MCF 10A (cell line): ENCODE measurements around the gene MRPL4. TPM values are rescaled to one million over a fixed set of nuclear protein-coding genes. Genes with fewer than 3 reads are reported as not detected.
"Not testable (repeated sequence)": the region's sequence is repeated elsewhere in the genome, so short reads cannot be mapped to it uniquely, and the experiment has no call there.

Experiments
- BruUV-seq: library from RNA; stranded (reverse); fragments of 400-500 nt; replicated peaks from 2 replicates; lab custom pipeline; 2021; lab: Mats Ljungman, UMichigan
- CTCF ChIA-PET: fragments of 300-600 bp; sonication (Branson Sonifier 250); formaldehyde crosslinking; extraction: SDS; loops from one replicate; lab custom pipeline; 2021; ENCODE audit warnings: antibody characterized with exemption, inconsistent platforms; lab: Yijun Ruan, JAX
- POLR2A ChIA-PET: fragments of 300-600, 350-650 bp; sonication (Branson Sonifier 250); formaldehyde crosslinking; extraction: SDS; loops from one replicate; lab custom pipeline; 2020; ENCODE audit warnings: antibody characterized with exemption, inconsistent platforms; lab: Yijun Ruan, JAX
- DNase-seq: peaks from one replicate; pipeline ENCODE4 v3.0.0-alpha.2; 2018; ENCODE audit not compliant: unreplicated experiment
- H3K27ac Mint-ChIP-seq: one replicate; pipeline ENCODE4 v1.8.0; 2022; ENCODE audit warnings: mild to moderate bottlenecking, low read depth, mixed read lengths; ENCODE audit not compliant: unreplicated experiment
- H3K27me3 Mint-ChIP-seq: one replicate; pipeline ENCODE4 v1.8.0; 2022; ENCODE audit warnings: mixed read lengths; ENCODE audit not compliant: insufficient read depth, unreplicated experiment
- H3K36me3 Mint-ChIP-seq: one replicate; pipeline ENCODE4 v1.8.0; 2022; ENCODE audit warnings: mild to moderate bottlenecking, moderate library complexity, mixed read lengths; ENCODE audit not compliant: insufficient read depth, unreplicated experiment
- H3K4me1 Mint-ChIP-seq: one replicate; pipeline ENCODE4 v1.8.0; 2022; ENCODE audit warnings: mixed read lengths; ENCODE audit not compliant: insufficient read depth, unreplicated experiment
- H3K4me3 Mint-ChIP-seq: one replicate; pipeline ENCODE4 v1.8.0; 2022; ENCODE audit warnings: mild to moderate bottlenecking, moderate library complexity, mixed read lengths; ENCODE audit not compliant: unreplicated experiment
- H3K9me3 Mint-ChIP-seq: one replicate; pipeline ENCODE4 v1.8.0; 2022; ENCODE audit warnings: mixed read lengths; ENCODE audit not compliant: unreplicated experiment
- CTCF ChIP-seq: fragments of 200-600 bp; IDR thresholded peaks from one replicate; pipeline ENCODE4 v1.8.0; 2022; ENCODE audit warnings: antibody characterized with exemption, mild to moderate bottlenecking; ENCODE audit not compliant: unreplicated experiment
- intact Hi-C: fragments of 100-400 bp; cut with micrococcal nuclease; formaldehyde crosslinking; loops from 2 replicates; pipeline ENCODE4 v1.14.1; 2022
- total RNA-seq: library from RNA; stranded (reverse); gene quantifications from 2 replicates; pipeline ENCODE4 v1.2.3, GENCODE V29; 2022

The MRPL4 gene
- total RNA-seq, 1 experiment from 2014 or later: 120 TPM

- ChIA-PET POLR2A (no interaction called here), CTCF (interaction anchor here (0.9 to 1.8 kb wide), 3 partner anchors 114 to 197 kb away, joined by 3 to 9 read pairs (median 4); no protein-coding TSS in a partner anchor)
- H3K27ac Mint-ChIP-seq: no peak overlapping the region
- no peaks in the 10 kb centered on the region for H3K4me1 Mint-ChIP-seq
- no peak for TF ChIP-seq CTCF
- peaks cover 25% of the 10 kb centered on the region for H3K36me3 Mint-ChIP-seq
- DNase-seq: no peak
- BruUV-seq: no TSS peak
- H3K27me3 Mint-ChIP-seq: no peaks in the 10 kb centered on the region
- no peaks in the 10 kb centered on the region for H3K9me3 Mint-ChIP-seq
- intact Hi-C loops: no loop called here
- no peak overlapping the region for H3K4me3 Mint-ChIP-seq
These were observed 22.6 kb downstream of the MRPL4 start for GRCh38 chr19:10274589-10274988.

GRCh38 chr19:10277795-10278589 lies 26.0 kb downstream of the MRPL4 start:
- Mint-ChIP-seq H3K27ac (no peak overlapping the region), H3K27me3 (no peaks in the 10 kb centered on the region), H3K36me3 (peaks cover 29% of the 10 kb centered on the region), H3K4me1 (peaks cover 5% of the 10 kb centered on the region), H3K4me3 (no peak overlapping the region), H3K9me3 (no peaks in the 10 kb centered on the region)
- TF ChIP-seq CTCF: no peak
- ChIA-PET CTCF (interaction anchor here (0.5 to 1.5 kb wide), 4 partner anchors 28 to 195 kb away, joined by 3 to 5 read pairs (median 4); no protein-coding TSS in a partner anchor), POLR2A (interaction anchor here (1.0 kb wide), 1 partner anchor 19 kb away, joined by 3 read pairs; no protein-coding TSS in a partner anchor)
- no peak for DNase-seq
- no TSS peak for BruUV-seq
- intact Hi-C loops: no loop called here

- Mint-ChIP-seq H3K27me3 (no peaks in the 10 kb centered on the region), H3K9me3 (no peaks in the 10 kb centered on the region), H3K4me1 (peaks cover 8% of the 10 kb centered on the region), H3K36me3 (peaks cover 29% of the 10 kb centered on the region), H3K4me3 (no peak overlapping the region), H3K27ac (no peak overlapping the region)
- TF ChIP-seq CTCF: no peak
- CTCF ChIA-PET: interaction anchor here (0.8 to 2.1 kb wide), 5 partner anchors 9 to 128 kb away, joined by 3 to 13 read pairs (median 4); partner anchors contain the start of gene ICAM1
- no peak for DNase-seq
- intact Hi-C loops: no loop called here
- BruUV-seq: no TSS peak
- POLR2A ChIA-PET: interaction anchor here (0.7 to 1.0 kb wide), 2 partner anchors 20 to 37 kb away, joined by 3 read pairs; no protein-coding TSS in a partner anchor
These were observed 26.9 kb downstream of the MRPL4 start for GRCh38 chr19:10278935-10279334.

GRCh38 chr19:10279737-10280442 lies 27.9 kb downstream of the MRPL4 start:
- Mint-ChIP-seq H3K4me3 (no peak overlapping the region), H3K36me3 (peaks cover 22% of the 10 kb centered on the region), H3K4me1 (peaks cover 8% of the 10 kb centered on the region), H3K9me3 (no peaks in the 10 kb centered on the region), H3K27ac (no peak overlapping the region), H3K27me3 (no peaks in the 10 kb centered on the region)
- ChIA-PET CTCF (interaction anchor here (0.6 to 2.1 kb wide), 7 partner anchors 9 to 344 kb away, joined by 3 to 13 read pairs (median 4); partner anchors contain the start of gene ICAM1), POLR2A (interaction anchor here (0.7 kb wide), 1 partner anchor 36 kb away, joined by 3 read pairs; no protein-coding TSS in a partner anchor)
- DNase-seq: no peak
- no peak for TF ChIP-seq CTCF
- no TSS peak for BruUV-seq
- intact Hi-C loops: no loop called here

- H3K36me3 Mint-ChIP-seq: peaks cover 18% of the 10 kb centered on the region
- CTCF ChIA-PET: interaction anchor here (0.5 to 0.6 kb wide), 2 partner anchors 53 to 122 kb away, joined by 3 read pairs; no protein-coding TSS in a partner anchor
These were observed 30.0 kb downstream of the MRPL4 start for GRCh38 chr19:10282043-10282442.

More at GRCh38 chr19:10282043-10282442, 30.0 kb downstream of the MRPL4 start:
- DNase-seq, H3K27ac Mint-ChIP-seq, H3K4me3 Mint-ChIP-seq, BruUV-seq, POLR2A ChIA-PET, intact Hi-C loops, H3K9me3 Mint-ChIP-seq, H3K27me3 Mint-ChIP-seq: not testable (repeated sequence)
- peaks cover 23% of the 10 kb centered on the region for H3K4me1 Mint-ChIP-seq
